Measurements from ENCODE around the gene PUS3. TPM values are rescaled to one million over a fixed set of nuclear protein-coding genes. Genes with fewer than 3 reads are reported as not detected.

PUS3 gene
- total and polyA plus RNA-seq, 8 donors: 8.7 to 19.1 (median 15.8) TPM

DNA sequence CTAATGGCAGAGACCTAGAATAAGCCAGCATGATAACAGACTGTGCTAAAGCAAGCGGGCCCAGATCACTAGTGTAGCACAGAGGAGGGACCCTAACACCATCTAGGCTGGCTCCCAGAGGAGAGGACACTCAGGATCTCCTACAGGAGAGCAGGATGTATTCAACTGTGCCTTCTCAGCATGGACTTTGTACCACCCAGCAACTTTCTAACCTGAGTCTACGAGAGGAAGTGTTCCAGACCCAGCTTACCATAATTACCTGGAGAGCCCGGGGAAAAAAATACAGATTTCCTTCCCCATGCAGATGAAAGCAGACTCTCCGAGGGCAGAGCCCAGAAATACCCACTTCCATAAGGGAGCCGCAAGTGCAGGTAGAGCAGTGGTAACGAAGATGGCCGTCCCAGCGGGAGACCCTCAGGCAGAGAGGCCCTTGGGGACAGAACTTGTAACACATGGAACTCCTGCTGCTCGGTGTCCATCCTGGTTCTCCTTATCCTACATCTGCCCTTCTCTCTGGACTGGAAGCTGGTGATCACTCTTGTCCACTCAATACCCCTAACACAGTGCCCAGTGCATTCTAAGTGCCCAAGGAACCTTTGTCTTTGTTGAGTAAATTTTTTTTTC is 21.5 kb upstream of the PUS3 start:
- Histone ChIP-seq H3K27ac (no peak overlapping the region), H3K36me3 (no peaks in the 10 kb centered on the region), H3K9me3 (no peaks in the 10 kb centered on the region), H3K4me1 (no peaks in the 10 kb centered on the region), H3K27me3 (no peaks in the 10 kb centered on the region), H3K4me3 (no peak overlapping the region)
- TF ChIP-seq, protein P1, sequence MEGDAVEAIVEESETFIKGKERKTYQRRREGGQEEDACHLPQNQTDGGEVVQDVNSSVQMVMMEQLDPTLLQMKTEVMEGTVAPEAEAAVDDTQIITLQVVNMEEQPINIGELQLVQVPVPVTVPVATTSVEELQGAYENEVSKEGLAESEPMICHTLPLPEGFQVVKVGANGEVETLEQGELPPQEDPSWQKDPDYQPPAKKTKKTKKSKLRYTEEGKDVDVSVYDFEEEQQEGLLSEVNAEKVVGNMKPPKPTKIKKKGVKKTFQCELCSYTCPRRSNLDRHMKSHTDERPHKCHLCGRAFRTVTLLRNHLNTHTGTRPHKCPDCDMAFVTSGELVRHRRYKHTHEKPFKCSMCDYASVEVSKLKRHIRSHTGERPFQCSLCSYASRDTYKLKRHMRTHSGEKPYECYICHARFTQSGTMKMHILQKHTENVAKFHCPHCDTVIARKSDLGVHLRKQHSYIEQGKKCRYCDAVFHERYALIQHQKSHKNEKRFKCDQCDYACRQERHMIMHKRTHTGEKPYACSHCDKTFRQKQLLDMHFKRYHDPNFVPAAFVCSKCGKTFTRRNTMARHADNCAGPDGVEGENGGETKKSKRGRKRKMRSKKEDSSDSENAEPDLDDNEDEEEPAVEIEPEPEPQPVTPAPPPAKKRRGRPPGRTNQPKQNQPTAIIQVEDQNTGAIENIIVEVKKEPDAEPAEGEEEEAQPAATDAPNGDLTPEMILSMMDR (IDR thresholded peaks at IDR 0.05): no peak
- intact Hi-C loops (cut with DNase I): loop anchor here in 1 of 2 donors (5.0 kb wide), 1 partner anchor 268 kb away; no protein-coding TSS in a partner anchor
- no peak for DNase-seq
- ATAC-seq: no peak

DNA sequence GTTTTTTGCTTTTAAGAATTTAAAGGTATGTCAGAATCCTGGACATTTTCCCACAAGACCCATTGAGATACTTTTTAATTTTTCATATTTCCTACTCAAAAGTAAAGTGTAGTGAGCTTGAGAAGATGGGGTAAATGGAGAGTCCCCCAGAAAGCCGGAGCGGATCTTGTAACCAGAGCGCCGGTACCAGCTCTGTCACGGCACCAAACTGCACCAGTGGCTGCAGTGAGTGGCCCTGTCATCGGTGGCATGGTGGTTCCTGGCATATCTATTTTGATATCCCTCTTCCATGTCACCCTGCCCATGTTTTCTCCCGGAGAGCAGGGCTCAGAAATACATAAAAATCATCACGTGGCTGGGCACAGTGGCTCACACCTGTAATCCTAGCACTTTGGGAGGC is 20.6 kb upstream of the PUS3 start:
- intact Hi-C loops (cut with DNase I): no loop called here
- no peak overlapping the region for H3K4me3 ChIP-seq
- TF ChIP-seq, protein P1 (IDR thresholded peaks at IDR 0.05): no peak

DNA sequence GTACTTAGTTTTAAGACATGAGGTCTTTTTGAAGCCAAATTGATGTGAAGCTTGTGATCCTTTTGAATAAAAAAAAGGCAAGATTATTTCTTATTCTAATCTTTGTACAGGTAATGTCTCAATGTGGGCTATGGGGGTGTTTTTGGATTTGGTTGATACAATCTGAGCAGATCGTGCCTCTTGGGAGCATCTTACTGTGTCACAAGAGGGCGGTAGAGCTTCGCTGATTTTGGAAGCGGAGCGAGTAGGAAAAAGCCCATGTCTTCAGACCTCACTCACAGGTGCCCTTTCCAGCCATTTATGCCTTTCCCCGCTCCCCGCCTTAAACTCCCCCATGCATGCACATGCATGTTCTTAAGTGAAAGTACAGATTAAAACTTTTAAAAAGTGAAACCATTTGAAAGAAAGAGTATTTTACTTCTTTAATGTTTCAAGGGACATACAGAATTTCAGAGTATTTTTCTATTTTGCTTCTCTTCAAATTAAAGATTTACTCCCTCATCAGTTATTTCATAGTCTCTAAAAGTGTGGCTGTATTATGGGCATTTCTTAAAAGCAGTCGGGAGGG is 20.1 kb upstream of the PUS3 start:
- H3K4me1 ChIP-seq: no peaks in the 10 kb centered on the region
- H3K9me3 ChIP-seq: no peaks in the 10 kb centered on the region
- no peak overlapping the region for H3K27ac ChIP-seq
- no peak overlapping the region for H3K4me3 ChIP-seq
- ATAC-seq (peak; percentile 97), DNase-seq (peak in 3 of 4 donors; percentile 53 to 81 (median 58))
- intact Hi-C loops (cut with DNase I): no loop called here
- no peaks in the 10 kb centered on the region for H3K36me3 ChIP-seq
- TF ChIP-seq, protein P1 (IDR thresholded peaks at IDR 0.05): peak; percentile 58 to 73
- peaks cover 0 to 3% of the 10 kb centered on the region in 2 donors for H3K27me3 ChIP-seq

More for the DNA sequence above, 20.6 kb upstream of the PUS3 start:
- no peak for DNase-seq
- Histone ChIP-seq H3K27me3 (no peaks in the 10 kb centered on the region), H3K4me1 (no peaks in the 10 kb centered on the region), H3K36me3 (no peaks in the 10 kb centered on the region), H3K9me3 (no peaks in the 10 kb centered on the region), H3K27ac (no peak overlapping the region)
- ATAC-seq: no peak

DNA sequence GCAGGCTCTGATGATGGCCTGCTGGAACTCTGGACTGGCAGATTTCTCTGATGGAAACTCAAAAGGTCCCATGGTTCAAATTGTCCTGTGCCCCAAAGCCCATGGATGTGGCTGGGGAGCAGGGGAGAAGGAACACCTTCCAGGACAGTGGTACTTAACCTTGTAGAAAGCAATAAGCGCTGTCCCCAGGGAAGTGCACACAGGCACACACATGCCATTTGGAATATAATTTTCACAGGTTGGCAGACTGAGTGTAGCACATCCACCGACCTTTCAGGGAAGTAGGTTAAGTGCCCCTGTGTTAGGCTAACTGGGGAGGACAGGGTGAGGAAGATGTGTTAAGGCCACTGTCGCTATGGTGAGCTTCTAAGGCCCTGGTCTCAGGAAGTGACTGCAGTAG is 19.1 kb upstream of the PUS3 start:
- Histone ChIP-seq H3K36me3 (no peaks in the 10 kb centered on the region), H3K9me3 (no peaks in the 10 kb centered on the region), H3K27ac (no peak overlapping the region), H3K4me1 (no peaks in the 10 kb centered on the region), H3K4me3 (no peak overlapping the region), H3K27me3 (peaks cover 0 to 8% of the 10 kb centered on the region in 2 donors)
- TF ChIP-seq, protein P1 (IDR thresholded peaks at IDR 0.05): no peak
- intact Hi-C loops (cut with DNase I): no loop called here
- no peak for DNase-seq
- ATAC-seq: no peak

DNA sequence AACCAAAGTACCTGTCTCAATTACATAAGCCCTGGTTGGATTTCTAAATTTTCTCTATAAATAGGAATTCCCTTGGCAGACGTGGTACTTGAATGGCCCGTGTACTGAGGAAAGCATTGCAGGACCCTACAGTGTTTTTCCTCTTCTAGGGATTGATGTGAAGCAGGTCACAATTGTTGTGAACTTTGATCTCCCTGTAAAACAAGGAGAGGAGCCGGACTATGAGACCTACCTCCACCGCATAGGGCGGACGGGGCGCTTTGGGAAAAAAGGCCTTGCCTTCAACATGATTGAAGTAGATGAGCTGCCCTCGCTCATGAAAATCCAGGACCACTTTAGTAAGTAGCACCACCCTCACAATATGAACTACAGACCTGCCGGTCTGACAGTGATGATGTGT is 18.0 kb upstream of the PUS3 start:
- H3K4me1 ChIP-seq: no peaks in the 10 kb centered on the region
- no peaks in the 10 kb centered on the region for H3K9me3 ChIP-seq
- TF ChIP-seq, protein P1 (IDR thresholded peaks at IDR 0.05): no peak
- no peak overlapping the region for H3K4me3 ChIP-seq
- ATAC-seq (no peak), DNase-seq (no peak)
- peaks cover 0 to 18% of the 10 kb centered on the region in 2 donors for H3K27me3 ChIP-seq
- no peaks in the 10 kb centered on the region for H3K36me3 ChIP-seq
- no peak overlapping the region for H3K27ac ChIP-seq
- intact Hi-C loops (cut with DNase I): no loop called here
